ENCODE results near the gene FGF6.

GRCh38 chr12:4417455-4417854 lies 28.2 kb downstream of the FGF6 start:
- TF ChIP-seq POLR2A (IDR thresholded peaks at IDR 0.05): no peak
- TF ChIP-seq CTCF (IDR thresholded peaks at IDR 0.05 in 8 of 11, conservative IDR thresholded peaks at IDR 0.05 in 3 of 11): no peak
- no peak for TF ChIP-seq POLR2AphosphoS5 (IDR thresholded peaks at IDR 0.05)

Data from spleen (tissue), 7 donors.